Stomach (tissue), 9 donors: ENCODE measurements around the gene ELMO1. TPM values are rescaled to one million over a fixed set of nuclear protein-coding genes. Genes with fewer than 3 reads are reported as not detected.

Experiments
- DNase-seq, 2 donors: peaks; one replicate each; pipeline versions ENCODE4 v3.0.0 to v3.0.0-alpha.2; 2013 to 2019
- H3K27ac ChIP-seq, 5 donors: fragments of 200-600 bp in 4 of 5; sonication (generic) in 4 of 5; one replicate each; pipeline ENCODE4 v1.5.1; 2013 to 2019; ENCODE audit warnings: mild to moderate bottlenecking in 1 of 5, moderate library complexity in 1 of 5
- H3K27me3 ChIP-seq, 3 donors: fragments of 200-600 bp; sonication (generic); one replicate each; pipeline ENCODE4 v1.5.1; 2017 to 2019; ENCODE audit warnings: mixed run types in 1 of 3
- H3K36me3 ChIP-seq, 4 donors: fragments of 200-600 bp; sonication (generic); 1 replicate in 3 of 4; 2 replicates in 1 of 4; pipeline ENCODE4 v1.5.1; 2016 to 2019
- H3K4me1 ChIP-seq, 4 donors: fragments of 200-600 bp; sonication (generic); one replicate each; pipeline ENCODE4 v1.5.1; 2016 to 2019
- H3K4me3 ChIP-seq, 4 donors: fragments of 200-600 bp; sonication (generic) in 3 of 4; one replicate each; pipeline ENCODE4 v1.5.1; 2016 to 2019; ENCODE audit warnings: mild to moderate bottlenecking in 1 of 4
- H3K9me3 ChIP-seq, 4 donors: fragments of 200-600 bp; sonication (generic); one replicate each; pipeline ENCODE4 v1.5.1; 2016 to 2019
- CTCF ChIP-seq, 7 experiments: fragments of 450-650 bp in 4 of 7; fragments of 200-600 bp in 3 of 7; sonication (generic) in 3 of 7; IDR thresholded peaks; one replicate each; pipeline ENCODE4 v1.5.1; 2016 to 2019; ENCODE audit warnings: antibody characterized with exemption in 7 of 7, control low read depth in 2 of 7, mild to moderate bottlenecking in 1 of 7
- EP300 ChIP-seq: sonication (generic); formaldehyde crosslinking; IDR thresholded peaks from one replicate; pipeline ENCODE4 v1.6.1; 2017; ENCODE audit warnings: antibody characterized with exemption
- POLR2A ChIP-seq, 4 donors: fragments of 450-650 bp; IDR thresholded peaks; one replicate each; pipeline ENCODE4 v1.6.1; 2016; ENCODE audit warnings: antibody characterized with exemption in 4 of 4, control low read depth in 2 of 4, mild to moderate bottlenecking in 1 of 4, moderate library complexity in 1 of 4
- POLR2AphosphoS5 ChIP-seq, 3 donors: sonication (generic); formaldehyde crosslinking; IDR thresholded peaks; one replicate each; pipeline ENCODE4 v1.6.1; 2016; ENCODE audit warnings: antibody characterized with exemption in 3 of 3
- WGBS, 5 donors: extraction: QIAGEN DNeasy Blood & Tissue Kit in 3 of 5; methylation state at CpG; one replicate each; pipeline versions ENCODE4 v1.1.5 to v1.1.7; 2013 to 2018; 5-methylcytosine and 5-hydroxymethylcytosine counted together
- intact Hi-C: fragments of 100-400 bp; cut with DNase I; formaldehyde crosslinking; loops from one replicate; pipeline ENCODE4 v1.15.1; 2023; ENCODE audit warnings: low total_unique reads
- polyA plus RNA-seq, 3 donors: library from polyadenylated mRNA; stranded (reverse); fragments of 200-250 nt; gene quantifications; one replicate each; pipeline ENCODE4 v1.2.3, GENCODE V29; 2013
- small RNA-seq, 4 donors: library from RNA; depleted of rRNA; stranded (forward); fragments of <200 nt; gene quantifications; one replicate each; pipeline ENCODE3, GENCODE V24; 2016
- total RNA-seq, 5 donors: library from RNA; depleted of rRNA; stranded (reverse); fragments of >200 nt; gene quantifications; one replicate each; pipeline versions ENCODE4 v1.1.0 to v1.2.3, GENCODE V29; 2014 to 2016
- donor health status: healthy with polysubstance abuse.
- donor health status: Bipolar disorder and iron deficiency.
- donor health status: healthy.

ELMO1 gene
- total and polyA plus RNA-seq, 8 donors, result 4.1 to 117 (median 44.8) TPM

GRCh38 chr7:36809510-36809909, 639.2 kb downstream of the ELMO1 start:
- TF ChIP-seq EP300 (no peak), CTCF (IDR thresholded peaks at IDR 0.05) (no peak), POLR2A (IDR thresholded peaks at IDR 0.05) (no peak), POLR2AphosphoS5 (IDR thresholded peaks at IDR 0.05) (no peak)
- no peak for DNase-seq
- H3K27ac ChIP-seq, result no peak overlapping the region
- H3K4me3 ChIP-seq, result no peak overlapping the region
- H3K4me1 ChIP-seq, result no peaks in the 10 kb centered on the region
- intact Hi-C loops, result no loop called here
- no peaks in the 10 kb centered on the region for H3K36me3 ChIP-seq
- no peaks in the 10 kb centered on the region for H3K27me3 ChIP-seq
- H3K9me3 ChIP-seq, result no peaks in the 10 kb centered on the region
- WGBS, 5 donors, result 81 to 92% (median 85%) methylated on average over 3 of the region's 3 CpGs

- no peak for TF ChIP-seq EP300
- no peak for TF ChIP-seq CTCF (IDR thresholded peaks at IDR 0.05)
- TF ChIP-seq POLR2A (IDR thresholded peaks at IDR 0.05), result no peak
- TF ChIP-seq POLR2AphosphoS5 (IDR thresholded peaks at IDR 0.05), result no peak
- peak in 1 of 2 donors; percentile 17 for DNase-seq
- no peaks in the 10 kb centered on the region for H3K27me3 ChIP-seq
- no peaks in the 10 kb centered on the region for H3K36me3 ChIP-seq
- H3K4me3 ChIP-seq, result no peak overlapping the region
- intact Hi-C loops, result no loop called here
- no peaks in the 10 kb centered on the region for H3K4me1 ChIP-seq
- H3K27ac ChIP-seq, result no peak overlapping the region
- 81 to 88% (median 84%) methylated on average over 3 of the region's 3 CpGs for WGBS, 5 donors
- no peaks in the 10 kb centered on the region for H3K9me3 ChIP-seq
Measured at GRCh38 chr7:36809086-36809485, 639.6 kb downstream of the ELMO1 start.

GRCh38 chr7:36806891-36807290, 641.8 kb downstream of the ELMO1 start:
- Histone ChIP-seq H3K36me3 (no peaks in the 10 kb centered on the region), H3K4me3 (no peak overlapping the region), H3K4me1 (no peaks in the 10 kb centered on the region), H3K27me3 (no peaks in the 10 kb centered on the region), H3K9me3 (no peaks in the 10 kb centered on the region), H3K27ac (no peak overlapping the region)
- intact Hi-C loops, result no loop called here
- 61 to 75% (median 71%) methylated on average over 2 of the region's 2 CpGs for WGBS, 5 donors
- DNase-seq, result no peak
- no peak for TF ChIP-seq CTCF (IDR thresholded peaks at IDR 0.05)
- no peak for TF ChIP-seq EP300
- no peak for TF ChIP-seq POLR2A (IDR thresholded peaks at IDR 0.05)
- no peak for TF ChIP-seq POLR2AphosphoS5 (IDR thresholded peaks at IDR 0.05)

Small RNAs within 50 kb of the gene (small RNA-seq; reads per million reads assigned to genes)
- gene MIR1200, result 0 reads per million in 4 donors
- 0 reads per million in 4 donors for gene RF00019
- gene RF00432, result 0 reads per million in 4 donors
- gene RNU6-565P, result 0 reads per million in 4 donors

Other genes with a start within 250 kb of the ELMO1 start
- gene GPR141, start 234.9 kb upstream of the ELMO1 start, total RNA-seq, result 1 to 10 TPM in 2 of 5 donors, not detected in 3; 1.3 to 7.1 TPM
- 1 to 10 TPM in 1 of 3 donors, under 1 TPM in 2; 0.10 to 2.0 (median 0.50) TPM for gene GPR141, start 234.9 kb upstream of the ELMO1 start, polyA plus RNA-seq